Measurements from ENCODE around the gene ZNF444. TPM values are rescaled to one million over a fixed set of nuclear protein-coding genes. Genes with fewer than 3 reads are reported as not detected.

Gene ZNF444
- total and polyA plus RNA-seq, 9 of the 15 experiments (the other 6 are each of a cell fraction or from before 2014, with no cell fraction given) = 0.39 to 40.0 (median 6.9) TPM

DNA sequence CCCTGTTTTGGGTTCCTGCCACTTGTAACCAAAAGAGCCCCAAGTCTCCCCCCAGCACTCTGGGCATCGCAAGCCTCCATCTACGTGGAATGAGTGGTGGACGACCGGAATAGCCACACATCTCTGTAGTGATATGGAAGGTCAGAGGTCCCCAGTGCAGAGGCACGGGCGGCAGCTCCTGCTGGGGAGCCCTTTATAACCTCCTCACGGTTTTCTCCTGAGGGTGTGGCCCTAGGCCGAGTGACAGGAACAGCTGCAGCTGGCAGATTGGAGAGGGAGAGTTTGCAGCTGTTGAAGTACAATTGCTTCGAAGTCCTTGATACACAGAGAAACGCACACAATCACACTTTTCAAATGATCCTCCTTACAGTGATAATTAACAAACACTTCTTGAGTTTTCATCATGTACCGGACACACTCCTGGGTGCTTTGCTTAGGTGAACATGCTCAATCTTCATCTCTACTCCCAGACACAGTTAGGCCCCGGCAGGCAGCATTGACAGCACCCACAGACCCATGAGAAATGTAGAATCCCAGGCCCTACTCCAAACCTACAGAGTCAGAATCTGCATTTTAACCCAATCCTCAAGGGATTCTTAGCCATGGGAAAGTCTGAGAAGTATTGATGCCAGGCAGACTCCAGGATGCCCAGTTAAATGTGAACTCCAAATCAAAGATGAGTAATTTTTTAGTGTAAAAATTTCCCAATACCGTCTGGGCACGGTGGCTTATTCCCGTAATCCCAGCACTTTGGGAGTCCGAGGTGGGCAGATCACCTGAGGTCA, 15.1 kb upstream of the ZNF444 start (continued):
- TF ChIP-seq, protein P1, sequence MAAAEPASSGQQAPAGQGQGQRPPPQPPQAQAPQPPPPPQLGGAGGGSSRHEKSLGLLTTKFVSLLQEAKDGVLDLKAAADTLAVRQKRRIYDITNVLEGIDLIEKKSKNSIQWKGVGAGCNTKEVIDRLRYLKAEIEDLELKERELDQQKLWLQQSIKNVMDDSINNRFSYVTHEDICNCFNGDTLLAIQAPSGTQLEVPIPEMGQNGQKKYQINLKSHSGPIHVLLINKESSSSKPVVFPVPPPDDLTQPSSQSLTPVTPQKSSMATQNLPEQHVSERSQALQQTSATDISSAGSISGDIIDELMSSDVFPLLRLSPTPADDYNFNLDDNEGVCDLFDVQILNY (CRISPR knock-in tag; IDR thresholded peaks at IDR 0.05) = no peak
- TF ChIP-seq ELF1 (tag; IDR thresholded peaks at IDR 0.05) (no peak), NR4A1 (CRISPR knock-in tag; IDR thresholded peaks at IDR 0.05) (no peak), NR4A1 (tag; IDR thresholded peaks at IDR 0.05) (no peak), EWSR1 (IDR thresholded peaks at IDR 0.05; ENCODE audit: borderline replicate concordance, low read depth, partially characterized antibody) (no peak), PML (IDR thresholded peaks at IDR 0.05; ENCODE audit: low read length) (peak; percentile 55; the same call in 1 of the 2 replicates), GTF2E2 (tag; IDR thresholded peaks at IDR 0.05) (no peak), ZNF175 (CRISPR knock-in tag; IDR thresholded peaks at IDR 0.05; ENCODE audit: low read depth) (no peak), SIN3B (IDR thresholded peaks at IDR 0.05; ENCODE audit: low read depth) (no peak), ZFX (CRISPR knock-in tag; IDR thresholded peaks at IDR 0.05) (peak; percentile 45), ZNF444 (CRISPR knock-in tag; IDR thresholded peaks at IDR 0.05) (no peak), BRF1 (IDR thresholded peaks at IDR 0.05; ENCODE audit: borderline replicate concordance, extremely low read depth, insufficient read length) (no peak), ZNF224 (CRISPR knock-in tag; IDR thresholded peaks at IDR 0.05) (no peak), ARHGAP35 (IDR thresholded peaks at IDR 0.05; ENCODE audit: partially characterized antibody) (no peak), ZEB2 (IDR thresholded peaks at IDR 0.05) (0 out of 2 replicates have a peak, but pooled peaks have one; percentile 35), SIN3A (IDR thresholded peaks at IDR 0.05; ENCODE audit: borderline replicate concordance in 2 of 2, control insufficient read depth in 1 of 2, low read depth in 2 of 2, low read length in 2 of 2) (peak; percentile 81 to 95; a peak in 3 of 4 replicates)
- TF ChIP-seq, protein P2, sequence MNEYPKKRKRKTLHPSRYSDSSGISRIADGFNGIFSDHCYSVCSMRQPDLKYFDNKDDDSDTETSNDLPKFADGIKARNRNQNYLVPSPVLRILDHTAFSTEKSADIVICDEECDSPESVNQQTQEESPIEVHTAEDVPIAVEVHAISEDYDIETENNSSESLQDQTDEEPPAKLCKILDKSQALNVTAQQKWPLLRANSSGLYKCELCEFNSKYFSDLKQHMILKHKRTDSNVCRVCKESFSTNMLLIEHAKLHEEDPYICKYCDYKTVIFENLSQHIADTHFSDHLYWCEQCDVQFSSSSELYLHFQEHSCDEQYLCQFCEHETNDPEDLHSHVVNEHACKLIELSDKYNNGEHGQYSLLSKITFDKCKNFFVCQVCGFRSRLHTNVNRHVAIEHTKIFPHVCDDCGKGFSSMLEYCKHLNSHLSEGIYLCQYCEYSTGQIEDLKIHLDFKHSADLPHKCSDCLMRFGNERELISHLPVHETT (CRISPR knock-in tag; conservative IDR thresholded peaks at IDR 0.05 in 1 of 2, IDR thresholded peaks at IDR 0.05 in 1 of 2) = peak in 1 of 2 experiments; percentile 59; a peak in 1 of 4 replicates
- TF ChIP-seq, protein P3, sequence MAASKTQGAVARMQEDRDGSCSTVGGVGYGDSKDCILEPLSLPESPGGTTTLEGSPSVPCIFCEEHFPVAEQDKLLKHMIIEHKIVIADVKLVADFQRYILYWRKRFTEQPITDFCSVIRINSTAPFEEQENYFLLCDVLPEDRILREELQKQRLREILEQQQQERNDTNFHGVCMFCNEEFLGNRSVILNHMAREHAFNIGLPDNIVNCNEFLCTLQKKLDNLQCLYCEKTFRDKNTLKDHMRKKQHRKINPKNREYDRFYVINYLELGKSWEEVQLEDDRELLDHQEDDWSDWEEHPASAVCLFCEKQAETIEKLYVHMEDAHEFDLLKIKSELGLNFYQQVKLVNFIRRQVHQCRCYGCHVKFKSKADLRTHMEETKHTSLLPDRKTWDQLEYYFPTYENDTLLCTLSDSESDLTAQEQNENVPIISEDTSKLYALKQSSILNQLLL (CRISPR knock-in tag; IDR thresholded peaks at IDR 0.05; ENCODE audit: borderline replicate concordance) = no peak
- TF ChIP-seq, protein P4, sequence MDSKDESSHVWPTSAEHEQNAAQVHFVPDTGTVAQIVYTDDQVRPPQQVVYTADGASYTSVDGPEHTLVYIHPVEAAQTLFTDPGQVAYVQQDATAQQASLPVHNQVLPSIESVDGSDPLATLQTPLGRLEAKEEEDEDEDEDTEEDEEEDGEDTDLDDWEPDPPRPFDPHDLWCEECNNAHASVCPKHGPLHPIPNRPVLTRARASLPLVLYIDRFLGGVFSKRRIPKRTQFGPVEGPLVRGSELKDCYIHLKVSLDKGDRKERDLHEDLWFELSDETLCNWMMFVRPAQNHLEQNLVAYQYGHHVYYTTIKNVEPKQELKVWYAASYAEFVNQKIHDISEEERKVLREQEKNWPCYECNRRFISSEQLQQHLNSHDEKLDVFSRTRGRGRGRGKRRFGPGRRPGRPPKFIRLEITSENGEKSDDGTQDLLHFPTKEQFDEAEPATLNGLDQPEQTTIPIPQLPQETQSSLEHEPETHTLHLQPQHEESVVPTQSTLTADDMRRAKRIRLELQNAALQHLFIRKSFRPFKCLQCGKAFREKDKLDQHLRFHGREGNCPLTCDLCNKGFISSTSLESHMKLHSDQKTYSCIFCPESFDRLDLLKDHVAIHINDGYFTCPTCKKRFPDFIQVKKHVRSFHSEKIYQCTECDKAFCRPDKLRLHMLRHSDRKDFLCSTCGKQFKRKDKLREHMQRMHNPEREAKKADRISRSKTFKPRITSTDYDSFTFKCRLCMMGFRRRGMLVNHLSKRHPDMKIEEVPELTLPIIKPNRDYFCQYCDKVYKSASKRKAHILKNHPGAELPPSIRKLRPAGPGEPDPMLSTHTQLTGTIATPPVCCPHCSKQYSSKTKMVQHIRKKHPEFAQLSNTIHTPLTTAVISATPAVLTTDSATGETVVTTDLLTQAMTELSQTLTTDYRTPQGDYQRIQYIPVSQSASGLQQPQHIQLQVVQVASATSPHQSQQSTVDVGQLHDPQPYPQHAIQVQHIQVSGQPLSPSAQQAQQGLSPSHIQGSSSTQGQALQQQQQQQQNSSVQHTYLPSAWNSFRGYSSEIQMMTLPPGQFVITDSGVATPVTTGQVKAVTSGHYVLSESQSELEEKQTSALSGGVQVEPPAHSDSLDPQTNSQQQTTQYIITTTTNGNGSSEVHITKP (IDR thresholded peaks at IDR 0.05; ENCODE audit: partially characterized antibody) = no peak
